NCI-H2196 (cell line): ENCODE results near the gene SSBP4.
A peak's percentile ranks its signal among the peaks of the same experiment; 100 is the strongest.

Experiments used
- DNase-seq: peaks from one replicate; lab custom pipeline; 2025; ENCODE audit not compliant: unreplicated experiment; lab: John Stamatoyannopoulos, UW

Gene SSBP4

GRCh38 chr19:18464646-18465045, 45.4 kb downstream of the SSBP4 start:
- peak; percentile 92 for DNase-seq

DNA sequence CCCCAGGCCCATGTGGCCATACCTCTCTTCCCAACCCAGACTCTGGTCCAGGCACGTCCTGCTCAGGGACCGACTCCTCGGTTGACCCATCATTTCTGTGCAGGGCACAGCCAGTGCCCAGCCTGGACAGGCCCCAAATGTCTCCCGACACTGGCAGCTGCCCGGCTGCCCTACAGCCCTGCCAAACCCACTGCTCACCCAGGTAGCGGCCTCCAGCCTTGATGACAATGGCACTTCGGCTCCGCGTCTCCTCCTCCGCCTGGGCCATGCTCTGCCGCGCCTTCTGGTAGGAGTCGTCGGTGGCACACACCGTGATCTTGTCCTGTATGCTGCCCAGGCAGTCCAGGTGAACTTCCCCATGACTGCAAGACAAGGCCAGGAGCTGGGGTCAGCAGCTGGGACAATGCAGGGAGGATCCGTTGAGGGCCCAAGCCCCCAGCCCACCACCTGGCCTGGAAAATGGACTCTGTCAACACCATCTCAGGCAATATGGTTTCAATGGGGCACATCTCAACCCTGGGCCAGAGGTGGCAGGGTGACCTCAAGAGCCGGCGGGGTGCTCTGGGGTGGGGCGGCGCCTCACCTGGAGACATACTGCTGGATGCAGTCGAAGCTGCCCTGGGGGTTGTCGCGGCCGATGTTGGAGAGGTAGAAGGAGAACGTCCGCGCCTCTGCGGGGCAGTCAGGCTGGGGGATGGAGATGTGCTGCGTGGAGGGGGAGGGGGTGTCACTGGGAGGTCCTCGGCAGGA, 46.2 kb downstream of the SSBP4 start:
- no peak for DNase-seq

DNA sequence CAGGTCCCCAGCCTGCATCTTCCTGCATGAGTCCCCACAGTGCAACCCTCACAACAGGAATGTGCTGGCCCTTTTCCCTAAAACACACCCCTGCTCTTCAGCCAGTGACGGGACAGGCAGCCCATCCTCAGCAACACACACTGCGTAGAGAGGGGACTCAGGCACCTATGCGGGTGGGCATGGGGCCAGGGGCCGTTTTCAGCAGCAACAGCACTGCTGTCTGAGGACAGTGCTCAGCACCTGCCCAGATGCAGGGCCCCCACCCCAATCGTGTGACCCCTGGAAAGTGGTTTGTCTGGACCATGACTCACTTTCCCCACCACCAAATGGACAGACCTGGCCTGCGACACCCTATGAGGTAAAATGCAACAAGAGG, 46.8 kb downstream of the SSBP4 start:
- DNase-seq, result no peak

DNA sequence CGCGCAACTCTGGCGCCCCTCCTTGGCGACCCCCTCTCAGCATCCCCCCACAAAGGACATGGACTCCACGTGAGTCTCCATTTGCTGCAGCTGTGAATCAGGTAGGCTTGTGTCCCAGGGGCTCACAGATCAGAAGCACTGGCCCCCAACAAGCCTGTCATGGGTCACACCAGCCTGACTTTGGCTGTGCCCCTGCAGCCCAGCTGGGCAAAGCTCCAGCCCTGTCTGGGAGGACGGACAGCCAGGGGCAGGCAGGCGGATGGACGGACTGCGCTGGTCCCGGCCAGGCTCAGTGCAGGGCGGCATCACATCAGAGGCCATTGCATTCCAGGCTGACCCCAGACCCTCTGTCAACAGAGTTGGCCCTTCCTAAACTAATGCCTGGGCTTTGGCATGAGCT, 47.2 kb downstream of the SSBP4 start:
- DNase-seq, result no peak

- DNase-seq, result no peak
Observed at GRCh38 chr19:18467978-18468377, 48.8 kb downstream of the SSBP4 start.

DNA sequence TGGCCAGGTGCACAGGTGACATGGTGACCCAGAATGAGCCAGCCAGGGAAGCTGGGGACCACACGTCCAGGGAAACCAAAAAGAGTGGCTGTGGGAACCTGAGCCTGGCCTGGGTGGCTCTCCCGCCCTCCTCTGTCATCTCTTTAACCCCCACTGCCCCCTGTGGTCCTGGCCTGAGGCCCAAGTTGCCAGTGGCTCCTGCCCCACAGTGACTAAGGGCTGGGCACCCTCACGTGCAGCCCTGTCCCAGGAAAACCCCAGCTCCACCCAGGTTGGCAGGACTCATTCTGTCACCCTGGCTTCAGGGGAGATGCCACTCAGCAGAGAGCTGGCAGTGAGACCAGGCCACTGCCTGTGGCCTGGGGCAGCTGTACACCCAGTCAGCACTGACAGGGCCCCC, 49.3 kb downstream of the SSBP4 start:
- no peak for DNase-seq

DNA sequence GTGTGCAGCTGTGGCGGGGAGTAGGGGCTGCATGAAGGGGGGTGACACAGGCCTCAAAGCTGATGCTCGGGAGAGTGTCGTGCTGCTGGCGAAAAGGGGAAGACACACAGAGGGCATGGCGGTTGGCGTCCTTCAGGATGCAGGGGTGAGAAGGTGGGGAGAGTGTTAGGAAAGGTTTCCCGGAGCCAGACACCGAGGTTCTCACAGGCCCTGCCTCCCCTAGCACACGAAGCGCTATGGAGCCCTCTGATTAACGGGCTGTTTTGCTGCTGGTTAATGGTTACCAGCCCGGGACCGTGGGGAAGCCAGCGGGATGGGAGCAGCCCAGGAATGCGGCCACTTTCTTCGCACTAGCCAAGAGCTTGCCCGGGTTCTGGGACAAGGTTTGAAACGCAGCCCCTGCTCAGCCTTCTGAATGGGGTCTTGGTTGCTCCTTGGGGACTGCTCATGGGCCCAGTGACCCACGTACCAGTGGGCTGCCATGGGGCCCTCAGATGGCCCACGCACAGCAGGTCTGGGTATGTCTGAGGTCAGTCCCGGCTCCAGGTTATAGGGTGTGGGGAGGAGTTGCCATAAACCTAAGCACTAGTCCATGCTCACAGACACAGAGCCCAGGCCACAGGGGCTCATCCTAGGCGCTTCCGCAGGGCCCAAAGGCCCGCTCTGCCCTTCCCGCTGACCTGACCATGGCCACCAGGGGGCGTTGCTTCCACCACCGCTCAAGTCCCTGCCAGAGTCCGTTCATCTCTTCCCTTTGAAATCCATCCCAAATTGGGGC, 50.1 kb downstream of the SSBP4 start:
- peak; percentile 34 for DNase-seq

GRCh38 chr19:18470787-18471186, 51.6 kb downstream of the SSBP4 start:
- DNase-seq, result no peak

DNA sequence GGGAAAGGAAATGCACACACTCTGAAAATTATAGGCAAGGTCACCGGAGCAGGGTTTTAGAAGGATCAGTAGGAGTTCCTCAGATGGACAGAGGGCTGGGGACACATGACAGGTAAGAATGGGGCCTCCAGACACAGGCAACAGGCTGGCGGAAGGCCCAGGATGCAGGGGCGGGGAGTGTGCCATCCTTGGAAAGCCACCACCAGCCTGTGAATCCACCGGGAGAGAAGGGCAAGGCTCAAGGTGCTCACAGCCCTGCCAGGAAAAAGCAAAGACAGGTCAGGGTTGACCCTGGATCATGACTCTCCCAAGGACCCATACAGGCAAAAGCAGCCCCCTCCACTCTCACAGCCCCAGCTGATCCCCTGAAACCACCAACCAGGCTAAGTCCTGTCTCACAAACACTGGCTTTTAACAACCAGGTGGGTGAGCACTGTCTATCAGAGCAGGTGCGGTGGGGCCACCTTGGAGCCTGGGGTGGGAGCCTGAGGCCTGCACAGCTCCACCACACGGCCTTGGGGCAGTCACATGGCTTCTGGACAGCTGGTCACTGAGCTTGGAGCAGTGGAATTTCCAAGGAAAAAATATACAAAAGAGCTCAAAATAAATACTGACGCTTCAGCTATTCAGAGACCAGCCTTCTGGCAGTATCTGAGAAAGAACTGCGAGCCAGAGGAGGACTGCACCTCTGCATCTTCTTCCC, 54.0 kb downstream of the SSBP4 start:
- DNase-seq, result no peak

DNA sequence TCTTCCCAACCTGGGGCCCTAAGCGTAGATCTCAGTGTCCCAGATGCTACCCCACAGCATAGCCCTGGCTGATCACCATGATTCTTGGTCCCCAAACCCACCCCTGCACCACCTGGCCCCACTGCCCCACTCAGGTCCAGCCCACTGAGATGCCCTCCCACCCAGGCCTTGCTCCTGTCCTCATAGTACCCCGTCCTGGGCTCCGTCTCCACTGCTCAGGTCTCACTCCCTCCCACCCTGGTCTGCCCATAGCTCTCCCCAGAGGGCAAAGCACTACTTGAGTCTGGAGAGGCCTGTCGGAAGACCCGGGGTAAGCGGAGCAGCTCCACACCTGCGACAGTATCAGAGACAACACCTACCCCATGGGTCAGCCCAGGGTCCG, 54.5 kb downstream of the SSBP4 start:
- no peak for DNase-seq

- DNase-seq, result no peak
Observed at GRCh38 chr19:18474366-18474887, 55.2 kb downstream of the SSBP4 start.

DNA sequence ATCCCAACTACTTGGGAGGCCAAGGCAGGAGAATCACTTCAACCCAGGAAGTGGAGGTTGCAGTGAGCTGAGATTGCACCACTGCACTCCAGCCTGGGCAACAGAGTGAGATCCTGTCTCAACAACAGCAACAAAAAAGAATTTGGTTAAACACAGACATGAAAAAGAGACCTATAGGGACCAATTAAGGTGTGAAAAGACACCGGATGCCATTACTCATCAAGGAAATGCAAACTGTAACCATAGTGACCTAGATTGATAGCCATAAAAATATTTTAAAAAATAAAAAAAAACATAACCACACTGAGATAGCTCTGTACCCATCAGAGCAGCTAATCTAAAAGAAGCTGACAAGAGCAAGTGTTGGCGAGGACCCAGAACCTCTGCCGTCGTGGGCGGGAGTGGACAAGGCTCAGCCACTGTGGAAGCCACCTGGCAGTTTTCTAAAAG, 55.8 kb downstream of the SSBP4 start:
- DNase-seq, result no peak

DNA sequence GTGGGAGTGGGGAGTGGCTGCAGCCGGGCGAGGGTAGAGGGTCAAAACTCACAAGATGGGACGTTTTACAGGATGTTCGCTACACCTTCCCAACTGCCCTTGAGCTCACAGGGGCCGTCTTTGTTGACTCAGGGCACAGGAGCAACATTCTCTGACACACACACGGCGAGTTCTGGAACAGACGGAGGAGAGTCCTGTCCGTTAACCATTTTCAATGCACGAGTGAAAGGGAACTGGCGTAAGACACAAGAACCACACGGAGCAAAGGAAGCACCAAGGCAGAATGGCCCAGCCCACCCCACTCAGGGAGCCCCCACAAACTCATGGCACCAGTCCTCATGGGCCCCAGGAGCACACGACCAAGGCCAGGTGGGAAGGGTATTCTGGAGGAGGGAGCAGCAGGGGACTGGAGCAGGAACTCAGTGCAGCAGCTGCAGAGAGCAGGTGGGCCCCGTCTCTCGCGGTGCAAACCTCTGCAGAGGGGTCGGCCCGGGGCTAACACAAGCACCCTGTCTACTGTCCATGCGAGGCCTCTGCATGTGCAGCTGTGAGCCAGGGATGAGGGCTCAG, 56.6 kb downstream of the SSBP4 start:
- DNase-seq, result no peak

- no peak for DNase-seq
Observed at GRCh38 chr19:18476507-18477041, 57.4 kb downstream of the SSBP4 start.

DNA sequence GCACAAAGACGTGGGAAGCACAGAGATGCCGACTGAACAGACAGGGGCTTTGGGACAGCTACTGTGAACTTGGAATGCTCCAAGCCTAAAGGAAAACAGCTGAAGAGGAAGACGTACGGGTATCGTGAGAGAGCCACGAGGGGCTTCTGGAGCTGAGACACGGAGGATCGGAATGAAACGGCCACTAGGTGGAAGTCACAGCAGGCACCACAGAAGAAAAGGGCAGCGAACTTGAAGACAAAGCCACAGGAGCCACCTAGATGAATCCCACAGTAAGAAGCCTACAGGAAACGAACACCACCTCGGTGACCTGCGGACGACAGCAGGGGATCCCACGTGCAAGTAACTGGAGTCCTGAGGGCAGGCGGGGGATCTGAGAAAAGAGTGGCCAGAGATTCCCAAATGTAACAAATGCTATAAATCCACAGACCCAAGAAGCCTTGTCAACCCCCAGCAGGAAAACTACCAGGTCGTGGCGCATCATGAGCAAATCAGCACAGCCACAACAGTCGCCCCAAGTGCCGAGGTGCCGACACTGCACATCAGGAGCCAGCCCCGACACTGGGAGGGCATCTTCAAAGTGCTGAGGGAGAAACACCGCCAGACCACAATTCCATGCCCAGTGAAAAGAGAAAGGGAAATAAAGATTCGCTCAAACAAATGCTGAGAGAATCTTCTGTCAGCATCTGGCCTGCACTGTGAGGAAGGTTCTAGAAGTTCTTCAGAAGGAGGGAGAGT, 58.0 kb downstream of the SSBP4 start:
- DNase-seq, result no peak

DNA sequence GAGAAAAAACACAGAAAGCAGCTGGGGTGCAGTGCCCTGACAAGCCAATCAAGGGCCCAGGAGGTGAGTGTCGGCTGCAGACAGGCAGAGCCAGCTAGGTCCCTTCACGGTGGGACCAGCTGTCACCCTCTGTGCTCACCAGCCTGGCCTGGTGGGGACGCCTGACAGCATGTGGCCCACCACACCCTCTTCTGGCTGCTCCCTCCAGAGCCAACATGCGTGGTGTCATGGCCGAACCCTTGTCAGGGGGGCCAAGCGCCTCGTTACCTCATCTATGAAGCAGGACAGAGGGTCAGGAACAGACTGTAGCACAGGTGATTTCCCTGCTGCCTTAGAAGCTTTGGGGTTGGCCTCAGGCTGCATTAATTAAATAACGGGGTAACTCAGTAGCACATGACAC, 58.8 kb downstream of the SSBP4 start:
- DNase-seq, result no peak

GRCh38 chr19:18478545-18479311, 59.5 kb downstream of the SSBP4 start:
- no peak for DNase-seq

- peak; percentile 51 for DNase-seq
Observed at GRCh38 chr19:18480006-18480691, 61.0 kb downstream of the SSBP4 start.
